GM12874 (cell line): ENCODE results near the gene ARX.

Experiments
- CTCF ChIP-seq: IDR thresholded peaks from 2 replicates; pipeline ENCODE4 v1.5.1; 2011; ENCODE audit warnings: low read depth, mild to moderate bottlenecking, control low read depth, low read length, moderate library complexity; ENCODE audit not compliant: insufficient read depth

The ARX gene

GRCh38 chrX:25039036-25039435 lies 23.3 kb upstream of the ARX start:
- no peak for TF ChIP-seq CTCF

GRCh38 chrX:25034889-25035288 lies 19.1 kb upstream of the ARX start:
- no peak for TF ChIP-seq CTCF

GRCh38 chrX:25029288-25029825 lies 13.6 kb upstream of the ARX start:
- no peak for TF ChIP-seq CTCF

GRCh38 chrX:25028726-25029125 lies 13.0 kb upstream of the ARX start:
- TF ChIP-seq CTCF: no peak

GRCh38 chrX:25026576-25026975 lies 10.8 kb upstream of the ARX start:
- no peak for TF ChIP-seq CTCF

- no peak for TF ChIP-seq CTCF
These were observed 9.8 kb upstream of the ARX start for GRCh38 chrX:25025615-25026014.

- no peak for TF ChIP-seq CTCF
These were observed 8.1 kb upstream of the ARX start for GRCh38 chrX:25023908-25024307.
